GOT3 (cell line): ENCODE measurements around the gene ALDH1L1.
"Not testable (repeated sequence)": the region's sequence is repeated elsewhere in the genome, so short reads cannot be mapped to it uniquely, and the experiment has no call there.

Experiments
- DNase-seq: peaks from one replicate; lab custom pipeline; 2025; ENCODE audit warnings: mixed read lengths; lab: John Stamatoyannopoulos, UW

Gene ALDH1L1

GRCh38 chr3:126104742-126105605 is 75.4 kb downstream of the ALDH1L1 start:
- no peak for DNase-seq

- DNase-seq = no peak
Observed at GRCh38 chr3:126104028-126104635, 76.3 kb downstream of the ALDH1L1 start.

DNA sequence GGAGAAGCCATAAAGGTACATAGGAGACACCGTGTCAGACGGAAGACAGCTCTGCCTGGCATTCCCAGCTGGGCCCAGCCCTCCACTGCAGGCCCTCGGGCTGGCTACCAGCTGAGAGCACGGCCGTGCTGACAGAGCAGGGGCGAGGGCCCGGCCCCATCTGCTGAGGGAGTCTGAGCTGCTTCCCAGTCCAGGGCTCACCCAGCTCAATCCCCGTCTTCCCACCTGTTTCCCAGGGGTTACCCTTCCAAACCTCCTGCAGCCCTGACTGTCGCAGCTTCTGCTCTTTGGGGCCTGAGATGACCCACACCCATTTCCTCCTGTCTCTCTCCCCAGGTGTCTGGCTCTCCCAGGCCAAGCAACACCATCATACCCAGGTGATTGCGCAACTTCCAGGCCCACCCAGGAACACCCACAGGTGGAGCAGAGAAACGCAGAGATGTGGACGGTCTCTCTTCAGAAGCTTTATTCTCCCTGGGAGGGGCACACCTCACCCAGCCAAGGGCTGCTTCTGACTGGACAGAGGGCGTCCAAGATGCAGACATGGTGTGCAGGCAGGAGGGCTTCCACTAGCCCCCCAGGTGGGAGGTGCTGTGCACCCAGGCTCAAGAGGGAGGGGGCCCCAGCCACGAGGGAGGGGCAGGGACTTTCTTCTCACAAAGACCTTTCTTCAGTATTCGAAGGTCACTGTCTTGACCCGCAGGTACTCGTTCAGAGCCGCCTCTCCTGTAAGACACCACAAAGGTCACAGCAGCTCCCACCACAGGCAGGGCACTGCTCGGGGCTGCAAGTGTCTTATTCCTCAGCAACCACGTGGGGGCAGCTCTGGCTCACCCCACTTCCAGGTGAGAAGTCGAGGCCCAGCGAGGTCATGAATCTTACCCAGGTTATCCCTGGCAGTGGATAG is 77.0 kb downstream of the ALDH1L1 start:
- no peak for DNase-seq

DNA sequence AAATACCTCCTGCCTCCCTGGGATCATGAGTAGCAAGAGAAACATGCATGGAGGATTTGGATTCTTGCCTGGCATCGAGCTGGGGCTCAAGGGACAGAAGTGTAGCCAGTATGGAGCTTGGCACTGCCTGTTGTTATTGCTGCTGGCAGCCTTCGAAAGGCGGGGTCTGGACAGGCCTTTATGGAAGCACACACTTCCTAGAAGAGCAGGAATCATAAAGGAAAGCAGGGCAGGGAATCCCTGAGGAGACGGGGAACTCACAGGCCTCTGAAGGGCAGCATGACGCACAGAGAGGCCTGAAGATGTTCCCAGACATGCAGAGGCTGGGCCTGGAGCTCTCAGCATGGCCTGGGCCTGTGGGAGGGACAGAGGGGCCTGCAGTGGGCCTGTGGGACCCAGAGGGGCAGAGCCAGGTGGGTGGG is 77.8 kb downstream of the ALDH1L1 start:
- DNase-seq = peak; percentile 64

DNA sequence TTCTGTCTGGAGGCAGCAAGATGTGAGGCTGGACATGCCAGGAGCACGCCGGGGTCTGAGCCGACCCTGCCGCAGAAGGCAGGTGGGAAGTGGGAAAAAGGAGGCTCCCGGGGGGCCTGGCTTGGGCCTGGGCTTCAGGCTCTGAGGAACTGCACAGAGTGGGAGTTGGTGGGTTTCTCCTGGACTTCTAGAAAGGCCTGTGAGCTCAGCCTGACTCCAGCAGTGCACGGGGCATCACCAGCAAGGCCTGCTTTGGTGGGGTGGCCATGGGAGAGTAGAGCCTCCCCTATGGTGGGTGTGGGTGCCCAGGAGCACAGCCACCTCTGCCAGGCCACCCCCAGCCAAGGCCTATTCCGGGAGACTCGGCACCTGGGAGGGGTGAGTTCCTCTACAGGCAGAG is 78.4 kb downstream of the ALDH1L1 start:
- no peak for DNase-seq

DNA sequence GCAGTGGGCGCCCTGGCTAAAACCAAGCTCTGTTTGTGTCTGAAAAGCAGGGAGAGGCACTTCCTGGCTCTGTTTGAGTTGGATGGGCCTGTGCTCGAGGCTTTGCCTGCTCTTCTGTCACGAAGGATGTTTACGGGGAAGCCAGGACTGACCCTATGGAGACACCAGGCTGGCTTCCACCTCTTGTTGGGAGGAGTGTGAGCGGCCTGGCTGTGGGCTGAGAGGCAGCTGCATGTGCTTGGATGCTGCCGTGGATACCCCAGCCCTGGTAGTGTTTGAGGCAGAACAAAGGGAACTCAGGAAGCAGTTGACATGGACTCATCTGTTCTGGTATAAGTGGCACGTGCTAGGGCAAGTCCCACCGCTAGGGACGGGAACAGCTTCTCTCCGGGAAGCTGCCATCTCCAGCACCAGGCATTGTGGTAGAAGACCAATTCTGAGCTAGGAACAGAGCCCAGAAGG is 78.8 kb downstream of the ALDH1L1 start:
- no peak for DNase-seq

- DNase-seq = peak; percentile 64
Observed at GRCh38 chr3:126100634-126101301, 79.6 kb downstream of the ALDH1L1 start.

- DNase-seq = no peak
Observed at GRCh38 chr3:126100269-126100633, 80.1 kb downstream of the ALDH1L1 start.

GRCh38 chr3:126098391-126098858 is 82.0 kb downstream of the ALDH1L1 start:
- DNase-seq = no peak

DNA sequence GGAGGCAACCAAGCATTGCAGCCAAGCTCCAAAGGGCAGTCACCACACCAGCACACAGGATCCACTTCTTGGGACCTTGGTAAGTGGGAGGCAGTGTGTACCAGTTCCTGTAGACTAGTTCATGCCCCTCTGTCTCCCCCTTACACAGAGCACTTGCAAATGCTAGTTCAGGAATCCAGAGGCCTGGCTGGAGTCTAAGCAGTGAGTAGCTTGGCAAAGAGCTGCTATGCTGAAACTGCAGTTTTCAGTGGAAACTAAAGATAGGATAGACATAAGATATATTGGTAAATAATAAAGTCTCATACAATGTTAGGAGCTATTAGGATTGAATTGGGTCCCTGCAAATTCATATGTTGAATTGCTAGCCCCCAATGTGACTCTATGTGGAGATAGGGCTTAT is 82.6 kb downstream of the ALDH1L1 start:
- no peak for DNase-seq

- DNase-seq = not testable (repeated sequence)
Observed at GRCh38 chr3:126096274-126096673, 84.1 kb downstream of the ALDH1L1 start.

DNA sequence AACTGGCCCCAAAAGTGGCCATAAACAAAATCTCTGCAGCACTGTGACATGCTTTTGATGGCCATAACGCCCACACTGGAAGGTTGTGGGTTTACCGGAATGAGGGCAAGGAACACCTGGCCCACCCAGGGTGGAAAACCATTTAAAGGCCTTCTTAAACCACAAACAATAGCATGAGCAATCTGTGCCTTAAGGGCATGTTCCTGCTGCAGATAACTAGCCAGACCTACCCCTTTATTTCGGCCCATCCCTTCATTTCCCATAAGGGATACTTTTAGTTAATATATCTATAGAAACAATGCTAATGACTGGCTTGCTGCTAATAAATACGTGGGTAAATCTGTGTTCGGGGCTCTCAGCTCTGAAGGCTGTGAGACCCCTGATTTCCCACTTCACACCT is 88.3 kb downstream of the ALDH1L1 start:
- not testable (repeated sequence) for DNase-seq

GRCh38 chr3:126087552-126088175 is 92.7 kb downstream of the ALDH1L1 start:
- DNase-seq = no peak

DNA sequence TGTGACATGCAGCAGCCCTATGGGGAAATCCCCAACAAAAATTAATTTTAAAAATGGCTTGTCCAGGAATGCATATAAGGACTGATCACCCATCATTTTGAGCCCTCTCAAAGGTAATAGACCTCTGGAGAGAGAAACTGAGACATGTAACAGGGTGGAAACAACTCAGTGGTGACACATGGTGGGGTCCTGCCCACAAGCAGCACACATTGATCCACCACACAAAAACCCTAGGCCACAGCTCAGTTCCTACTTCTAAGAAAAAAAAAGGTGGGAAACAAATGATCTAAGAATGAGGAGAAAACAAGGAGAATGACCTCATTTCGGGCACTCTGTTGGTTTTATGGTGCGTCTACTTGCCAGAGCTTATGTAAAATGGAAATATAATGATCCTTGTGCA is 94.5 kb downstream of the ALDH1L1 start:
- DNase-seq = no peak

- DNase-seq = no peak
Observed at GRCh38 chr3:126085276-126085675, 95.1 kb downstream of the ALDH1L1 start.

GRCh38 chr3:126084768-126085180 is 95.6 kb downstream of the ALDH1L1 start:
- DNase-seq = no peak

DNA sequence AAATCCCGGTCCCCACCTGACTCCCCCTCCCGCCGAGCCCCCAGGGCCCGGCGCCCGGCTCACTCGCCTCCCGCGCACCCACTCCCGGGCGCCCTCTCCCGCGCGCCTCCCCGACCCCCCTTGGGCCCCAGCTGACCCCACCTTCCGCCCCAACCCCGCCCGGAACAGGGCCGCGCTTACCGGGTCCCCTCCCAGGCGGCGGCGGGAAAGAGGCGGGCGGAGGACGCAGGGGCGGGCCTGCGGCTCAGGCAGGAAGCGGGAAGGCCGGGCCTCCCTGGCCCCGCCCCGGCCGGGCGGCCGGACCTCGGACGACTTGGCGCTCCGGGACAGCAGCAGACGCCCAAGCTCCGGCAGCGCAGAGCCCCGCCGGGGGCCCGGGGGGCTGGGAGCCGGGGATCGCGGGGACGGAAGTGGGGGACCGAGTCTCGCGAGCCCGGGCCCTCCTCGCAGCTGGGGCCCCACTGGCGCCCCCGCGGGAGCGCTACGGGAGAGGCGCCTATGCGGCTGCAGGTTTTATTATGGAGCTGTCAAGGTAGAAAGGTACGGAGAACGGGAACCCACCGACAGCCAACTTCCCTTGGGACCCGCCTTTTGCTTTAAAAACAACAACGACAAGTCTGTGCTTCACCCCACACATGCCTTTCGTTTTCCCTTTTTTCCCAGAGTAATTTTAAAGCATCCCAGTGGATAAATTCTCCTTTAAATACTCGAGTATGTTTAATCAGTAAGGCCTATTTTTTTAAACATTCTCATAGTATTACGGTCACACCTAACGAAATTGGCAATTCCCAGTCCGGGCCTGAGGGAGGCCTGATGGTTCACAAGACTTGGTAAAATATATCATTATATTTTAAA is 96.2 kb downstream of the ALDH1L1 start, which contains the start of gene SLC41A3:
Gene SLC41A3, minus strand, starts transcription at position 212 of the 855 bp plus-strand sequence. CDS start 15,905 bp downstream, outside the sequence.
- DNase-seq = peak; percentile 77

DNA sequence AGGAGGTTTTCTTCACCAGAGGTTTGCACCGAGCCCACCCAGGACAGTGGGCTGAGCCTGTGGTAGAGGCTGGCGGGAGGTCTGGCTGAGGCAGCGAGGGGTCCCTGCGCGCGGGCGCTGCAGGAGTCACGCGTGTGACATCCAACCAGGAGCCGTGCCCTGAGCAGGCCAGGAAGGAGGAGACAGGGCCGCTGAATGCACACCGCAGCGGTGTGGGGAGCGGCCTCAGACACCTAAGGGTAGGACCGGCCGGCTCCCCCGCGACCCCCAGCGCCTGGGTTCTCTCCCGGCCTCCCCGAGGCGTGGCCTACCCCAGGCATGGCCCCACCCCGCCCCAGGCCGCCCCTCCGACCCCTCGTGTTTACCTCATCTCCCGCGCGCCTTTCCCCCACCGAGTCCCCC is 96.9 kb downstream of the ALDH1L1 start:
- DNase-seq = no peak

GRCh38 chr3:126083138-126083445 is 97.3 kb downstream of the ALDH1L1 start:
- DNase-seq = no peak
